IMR-90 (cell line): Measurements from ENCODE around the gene SH3RF3. TPM values are rescaled to one million over a fixed set of nuclear protein-coding genes. Genes with fewer than 3 reads are reported as not detected.

Experiments
- ATAC-seq: fragments of 200-7000 bp; cut with Tn5 transposase; 2 replicates; pipeline ENCODE4 v1.9.1; 2020; ENCODE audit warnings: low read depth, mild to moderate bottlenecking, moderate library complexity
- BruUV-seq: library from RNA; stranded (reverse); fragments of 400-500 nt; replicated peaks from 2 replicates; lab custom pipeline; 2021; lab: Mats Ljungman, UMichigan
- CTCF ChIA-PET: fragments of 300-600 bp; formaldehyde crosslinking; extraction: SDS; loops from one replicate; lab custom pipeline; 2021; ENCODE audit warnings: antibody characterized with exemption; lab: Yijun Ruan, JAX
- POLR2A ChIA-PET: fragments of 300-600 bp; sonication (Branson Sonifier 250); formaldehyde crosslinking; loops from one replicate; lab custom pipeline; 2022; ENCODE audit warnings: antibody characterized with exemption; ENCODE audit not compliant: unreplicated experiment; lab: Charles Lee
- DNase-seq: peaks from one replicate; pipeline ENCODE4 v3.0.0; 2013
- H2AFZ ChIP-seq: replicated peaks from 2 replicates; pipeline ENCODE3; 2013; ENCODE audit warnings: low read length, mild to moderate bottlenecking; ENCODE audit not compliant: poor library complexity
- H2AK5ac ChIP-seq: 2 replicates; pipeline ENCODE4 v1.6.1; 2013; ENCODE audit warnings: low read depth, low read length, inconsistent platforms
- H2AK9ac ChIP-seq: replicated peaks from 2 replicates; pipeline ENCODE3; 2013; ENCODE audit warnings: mild to moderate bottlenecking, low read depth, low read length, moderate library complexity; ENCODE audit not compliant: poor library complexity
- H2BK120ac ChIP-seq: 2 replicates; pipeline ENCODE4 v1.6.1; 2013; ENCODE audit warnings: low read depth, low read length, inconsistent platforms
- H2BK15ac ChIP-seq: 3 replicates; pipeline ENCODE4 v1.6.1; 2013; ENCODE audit warnings: low read depth, low read length, inconsistent platforms
- H2BK20ac ChIP-seq: 2 replicates; pipeline ENCODE4 v1.6.1; 2013; ENCODE audit warnings: low read depth, mild to moderate bottlenecking, inconsistent platforms, low read length, moderate library complexity
- H2BK5ac ChIP-seq: 2 replicates; pipeline ENCODE4 v1.6.1; 2013; ENCODE audit warnings: mild to moderate bottlenecking, low read depth, low read length, inconsistent platforms; ENCODE audit not compliant: poor library complexity, severe bottlenecking
- H3K14ac ChIP-seq: replicated peaks from 2 replicates; pipeline ENCODE4 v1.6.1; 2013; ENCODE audit warnings: low read depth, low read length, inconsistent platforms
- H3K18ac ChIP-seq: 2 replicates; pipeline ENCODE4 v1.6.1; 2013; ENCODE audit warnings: low read depth, low read length, control low read depth
- H3K23ac ChIP-seq: 2 replicates; pipeline ENCODE4 v1.6.1; 2013; ENCODE audit warnings: low read depth, low read length, inconsistent platforms
- H3K27ac ChIP-seq: 2 replicates; pipeline ENCODE4 v1.5.1; 2013; ENCODE audit warnings: mild to moderate bottlenecking, control low read depth, low read length; ENCODE audit not compliant: insufficient read depth
- H3K27me3 ChIP-seq: 2 replicates; pipeline ENCODE4 v1.6.1; 2013; ENCODE audit warnings: low read length; ENCODE audit not compliant: control insufficient read depth, insufficient read depth
- H3K36me3 ChIP-seq: 2 replicates; pipeline ENCODE4 v1.6.1; 2013; ENCODE audit warnings: low read length, mixed read lengths; ENCODE audit not compliant: control insufficient read depth, insufficient read depth
- H3K4ac ChIP-seq: 2 replicates; pipeline ENCODE4 v1.6.1; 2013; ENCODE audit warnings: low read depth, low read length, inconsistent platforms
- H3K4me1 ChIP-seq: 2 replicates; pipeline ENCODE4 v1.6.1; 2013; ENCODE audit warnings: low read length, mixed read lengths; ENCODE audit not compliant: control insufficient read depth, insufficient read depth
- H3K4me2 ChIP-seq: 2 replicates; pipeline ENCODE4 v1.6.1; 2013; ENCODE audit warnings: low read depth, mild to moderate bottlenecking, control low read depth, low read length, moderate library complexity
- H3K4me3 ChIP-seq: 2 replicates; pipeline ENCODE4 v1.5.1; 2013; ENCODE audit warnings: low read depth, mild to moderate bottlenecking, control low read depth, low read length, moderate library complexity; ENCODE audit not compliant: insufficient read depth
- H3K56ac ChIP-seq: 2 replicates; pipeline ENCODE4 v1.6.1; 2013; ENCODE audit warnings: low read length, inconsistent platforms; ENCODE audit not compliant: insufficient read depth; ENCODE audit errors: extremely low read depth
- H3K79me1 ChIP-seq, 2 experiments: 2 replicates each; pipeline ENCODE4 v1.6.1; 2013; ENCODE audit warnings: low read length in 2 of 2, inconsistent platforms in 1 of 2, low read depth in 1 of 2
- H3K9ac ChIP-seq: 2 replicates; pipeline ENCODE4 v1.6.1; 2013; ENCODE audit warnings: low read depth, low read length, control low read depth
- H3K9me1 ChIP-seq: 2 replicates; pipeline ENCODE4 v1.6.1; 2013; ENCODE audit warnings: low read length, inconsistent platforms; ENCODE audit not compliant: insufficient read depth
- H3K9me3 ChIP-seq: 2 replicates; pipeline ENCODE4 v1.6.1; 2013; ENCODE audit warnings: low read length; ENCODE audit not compliant: control insufficient read depth, insufficient read depth
- H4K20me1 ChIP-seq: 2 replicates; pipeline ENCODE4 v1.6.1; 2013; ENCODE audit warnings: low read length, inconsistent platforms; ENCODE audit not compliant: insufficient read depth
- H4K5ac ChIP-seq: 2 replicates; pipeline ENCODE4 v1.6.1; 2013; ENCODE audit warnings: mild to moderate bottlenecking, low read depth, low read length, control low read depth
- H4K8ac ChIP-seq, 2 experiments: 2 replicates each; pipeline ENCODE4 v1.6.1; 2013; ENCODE audit warnings: low read depth in 2 of 2, low read length in 2 of 2, control low read depth in 1 of 2, inconsistent platforms in 1 of 2
- H4K91ac ChIP-seq: 2 replicates; pipeline ENCODE4 v1.6.1; 2013; ENCODE audit warnings: low read depth, low read length, inconsistent platforms; ENCODE audit not compliant: insufficient read depth
- CEBPB ChIP-seq: IDR thresholded peaks from 2 replicates; pipeline ENCODE4 v1.6.1; 2012; ENCODE audit warnings: low read depth, low read length, improper control_type of control experiment
- MAFK ChIP-seq: IDR thresholded peaks from 2 replicates; pipeline ENCODE4 v1.6.1; 2012; ENCODE audit warnings: low read depth, low read length, improper control_type of control experiment
- MAZ ChIP-seq: IDR thresholded peaks from 2 replicates; pipeline ENCODE4 v1.6.1; 2012; ENCODE audit warnings: low read depth, mild to moderate bottlenecking, low read length, improper control_type of control experiment, moderate library complexity, borderline replicate concordance
- MXI1 ChIP-seq: IDR thresholded peaks from 2 replicates; pipeline ENCODE4 v1.6.1; 2012; ENCODE audit warnings: low read depth, mild to moderate bottlenecking, low read length, moderate library complexity, borderline replicate concordance
- NFE2L2 ChIP-seq: fragments of 150-350 bp; IDR thresholded peaks from 2 replicates; pipeline ENCODE4 v1.6.1; 2016; ENCODE audit warnings: low read depth, mild to moderate bottlenecking, low read length
- RAD21 ChIP-seq: IDR thresholded peaks from 2 replicates; pipeline ENCODE4 v1.6.1; 2012; ENCODE audit warnings: low read length, improper control_type of control experiment
- RCOR1 ChIP-seq: IDR thresholded peaks from 2 replicates; pipeline ENCODE4 v1.6.1; 2012; ENCODE audit warnings: mild to moderate bottlenecking, low read length, improper control_type of control experiment; ENCODE audit not compliant: insufficient replicate concordance
- RFX5 ChIP-seq: IDR thresholded peaks from 2 replicates; pipeline ENCODE4 v1.8.0; 2012; ENCODE audit warnings: low read depth, mild to moderate bottlenecking, low read length, moderate library complexity
- SMC3 ChIP-seq: fragments of 150-350 bp; IDR thresholded peaks from 2 replicates; pipeline ENCODE4 v1.6.1; 2016; ENCODE audit warnings: low read depth, mild to moderate bottlenecking, antibody characterized with exemption, low read length, moderate library complexity
- WGBS, 2 experiments: methylation state at CpG; one replicate each; pipeline versions ENCODE4 v1.1.5 to v1.1.7; 2013; ENCODE audit warnings: missing lambda C conversion rate in 2 of 2; ENCODE audit not compliant: insufficient read length in 1 of 2; ENCODE audit errors: extremely low coverage in 2 of 2; 5-methylcytosine and 5-hydroxymethylcytosine counted together
- dilution Hi-C: fragments of 300-500 bp; cut with HindIII; formaldehyde crosslinking; loops from one replicate; pipeline ENCODE4 v1.14.3; 2018; ENCODE audit warnings: low sequenced_read_pairs; ENCODE audit not compliant: unreplicated experiment
- in situ Hi-C: fragments of 300-500 bp; cut with MboI; formaldehyde crosslinking; loops from 3 replicates; pipeline ENCODE4 v1.14.3; 2019; ENCODE audit warnings: low sequenced_read_pairs, inconsistent platforms, mixed read lengths
- intact Hi-C: fragments of 100-400 bp; cut with micrococcal nuclease; formaldehyde crosslinking; loops from 2 replicates; pipeline ENCODE4 v1.10.0; 2022
- polyA plus RNA-seq, 3 experiments: library from polyadenylated mRNA; depleted of rRNA; stranded (reverse); fragments of >200 nt; gene quantifications; 2 replicates each; pipeline ENCODE4 v1.2.3, GENCODE V29; 2012; ENCODE audit warnings: low replicate concordance in 1 of 3
- total RNA-seq: library from RNA; depleted of rRNA; stranded (reverse); fragments of >200 nt; gene quantifications from 2 replicates; pipeline ENCODE4 v1.2.3, GENCODE V29; 2012
- TF ChIP-seq, protein P1 (sequence below): fragments of 150-350 bp; IDR thresholded peaks from 2 replicates; pipeline ENCODE4 v1.6.1; 2016; ENCODE audit warnings: low read depth, mild to moderate bottlenecking, low read length, moderate library complexity, borderline replicate concordance
- TF ChIP-seq, protein P2 (sequence below): conservative IDR thresholded peaks from 2 replicates; pipeline ENCODE4 v1.5.1; 2012; ENCODE audit warnings: mild to moderate bottlenecking, low read depth, low read length, improper control_type of control experiment
- TF ChIP-seq, protein P3 (sequence below): fragments of 150-350 bp; IDR thresholded peaks from 2 replicates; pipeline ENCODE4 v1.6.1; 2017; ENCODE audit warnings: mild to moderate bottlenecking, antibody characterized with exemption, low read length, low read depth

SH3RF3 gene
- total and polyA plus RNA-seq, 2 of the 4 experiments (the other 2 are of a cell fraction), result 3.4 to 5.3 TPM

DNA sequence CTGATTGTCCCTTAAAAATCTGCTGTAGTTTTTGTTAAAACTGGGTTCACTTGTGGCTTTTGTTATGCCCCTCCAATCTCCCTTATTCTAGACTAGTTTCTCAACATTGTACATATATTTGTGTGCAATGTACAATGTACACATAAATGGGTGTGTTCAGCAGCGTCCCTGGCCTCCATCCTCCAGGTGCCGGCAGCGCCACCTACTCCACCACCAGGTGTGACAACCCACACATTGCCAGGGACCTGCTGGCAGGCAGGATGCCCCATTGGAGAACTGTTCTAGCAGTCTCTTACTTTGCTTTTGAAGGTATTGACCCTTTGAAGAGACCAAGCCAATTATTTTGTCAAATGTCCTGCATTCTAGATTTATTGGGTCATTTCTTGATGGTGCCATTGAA is 75.4 kb downstream of the SH3RF3 start:
- no peaks in the 10 kb centered on the region for H3K27me3 ChIP-seq
- H4K91ac ChIP-seq, result no peak overlapping the region
- H2BK20ac ChIP-seq, result no peak overlapping the region
- no peaks in the 10 kb centered on the region for H3K9me3 ChIP-seq
- peaks cover 13% of the 10 kb centered on the region for H3K4me1 ChIP-seq
- ATAC-seq (no peak), DNase-seq (no peak)
- no peak overlapping the region for H2AFZ ChIP-seq
- dilution Hi-C loops (no loop called here), intact Hi-C loops (no loop called here), in situ Hi-C loops (no loop called here)
- H4K5ac ChIP-seq, result no peak overlapping the region
- no peak overlapping the region for H2BK15ac ChIP-seq
- CTCF ChIA-PET, result no interaction called here
- peaks cover 78% of the 10 kb centered on the region for H4K20me1 ChIP-seq
- TF ChIP-seq MXI1 (no peak), CEBPB (no peak), RCOR1 (no peak), SMC3 (no peak), RAD21 (no peak), MAZ (no peak), NFE2L2 (no peak), RFX5 (no peak), MAFK (no peak)
- TF ChIP-seq, protein P1, sequence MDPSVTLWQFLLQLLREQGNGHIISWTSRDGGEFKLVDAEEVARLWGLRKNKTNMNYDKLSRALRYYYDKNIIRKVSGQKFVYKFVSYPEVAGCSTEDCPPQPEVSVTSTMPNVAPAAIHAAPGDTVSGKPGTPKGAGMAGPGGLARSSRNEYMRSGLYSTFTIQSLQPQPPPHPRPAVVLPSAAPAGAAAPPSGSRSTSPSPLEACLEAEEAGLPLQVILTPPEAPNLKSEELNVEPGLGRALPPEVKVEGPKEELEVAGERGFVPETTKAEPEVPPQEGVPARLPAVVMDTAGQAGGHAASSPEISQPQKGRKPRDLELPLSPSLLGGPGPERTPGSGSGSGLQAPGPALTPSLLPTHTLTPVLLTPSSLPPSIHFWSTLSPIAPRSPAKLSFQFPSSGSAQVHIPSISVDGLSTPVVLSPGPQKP, result no peak
- TF ChIP-seq, protein P2, sequence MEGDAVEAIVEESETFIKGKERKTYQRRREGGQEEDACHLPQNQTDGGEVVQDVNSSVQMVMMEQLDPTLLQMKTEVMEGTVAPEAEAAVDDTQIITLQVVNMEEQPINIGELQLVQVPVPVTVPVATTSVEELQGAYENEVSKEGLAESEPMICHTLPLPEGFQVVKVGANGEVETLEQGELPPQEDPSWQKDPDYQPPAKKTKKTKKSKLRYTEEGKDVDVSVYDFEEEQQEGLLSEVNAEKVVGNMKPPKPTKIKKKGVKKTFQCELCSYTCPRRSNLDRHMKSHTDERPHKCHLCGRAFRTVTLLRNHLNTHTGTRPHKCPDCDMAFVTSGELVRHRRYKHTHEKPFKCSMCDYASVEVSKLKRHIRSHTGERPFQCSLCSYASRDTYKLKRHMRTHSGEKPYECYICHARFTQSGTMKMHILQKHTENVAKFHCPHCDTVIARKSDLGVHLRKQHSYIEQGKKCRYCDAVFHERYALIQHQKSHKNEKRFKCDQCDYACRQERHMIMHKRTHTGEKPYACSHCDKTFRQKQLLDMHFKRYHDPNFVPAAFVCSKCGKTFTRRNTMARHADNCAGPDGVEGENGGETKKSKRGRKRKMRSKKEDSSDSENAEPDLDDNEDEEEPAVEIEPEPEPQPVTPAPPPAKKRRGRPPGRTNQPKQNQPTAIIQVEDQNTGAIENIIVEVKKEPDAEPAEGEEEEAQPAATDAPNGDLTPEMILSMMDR, result no peak
- TF ChIP-seq, protein P3, sequence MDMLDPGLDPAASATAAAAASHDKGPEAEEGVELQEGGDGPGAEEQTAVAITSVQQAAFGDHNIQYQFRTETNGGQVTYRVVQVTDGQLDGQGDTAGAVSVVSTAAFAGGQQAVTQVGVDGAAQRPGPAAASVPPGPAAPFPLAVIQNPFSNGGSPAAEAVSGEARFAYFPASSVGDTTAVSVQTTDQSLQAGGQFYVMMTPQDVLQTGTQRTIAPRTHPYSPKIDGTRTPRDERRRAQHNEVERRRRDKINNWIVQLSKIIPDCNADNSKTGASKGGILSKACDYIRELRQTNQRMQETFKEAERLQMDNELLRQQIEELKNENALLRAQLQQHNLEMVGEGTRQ, result no peak
- no CpG with 5 or more reads among the region's 3 CpGs for WGBS, 2 experiments
- no peak overlapping the region for H3K4me2 ChIP-seq
- no peak overlapping the region for H4K8ac ChIP-seq
- no peak overlapping the region for H2BK120ac ChIP-seq
- no TSS peak for BruUV-seq
- peaks cover 26% of the 10 kb centered on the region for H3K9me1 ChIP-seq
- no peak overlapping the region for H3K18ac ChIP-seq
- H3K23ac ChIP-seq, result no peak overlapping the region
- no peak overlapping the region for H3K4me3 ChIP-seq
- no peak overlapping the region for H3K14ac ChIP-seq
- no peak overlapping the region for H3K4ac ChIP-seq
- peaks cover 39 to 89% of the 10 kb centered on the region in 2 experiments for H3K79me1 ChIP-seq
- H3K36me3 ChIP-seq, result no peaks in the 10 kb centered on the region
- no peak overlapping the region for H3K56ac ChIP-seq
- POLR2A ChIA-PET, result no interaction called here
- no peak overlapping the region for H3K9ac ChIP-seq
- no peak overlapping the region for H3K27ac ChIP-seq
- H2AK5ac ChIP-seq, result no peak overlapping the region
- no peak overlapping the region for H2BK5ac ChIP-seq
- H2AK9ac ChIP-seq, result no peak overlapping the region
